Endometrial microvascular endothelial cells (primary cell): ENCODE data around the gene NCKAP1. TPM values are rescaled to one million over a fixed set of nuclear protein-coding genes. Genes with fewer than 3 reads are reported as not detected.
"Not testable (repeated sequence)": the region's sequence is repeated elsewhere in the genome, so short reads cannot be mapped to it uniquely, and the experiment has no call there.

ENCODE experiments used
- in situ Hi-C: cut with HindIII; loops from 2 replicates; pipeline ENCODE4 v1.10.0; 2017; ENCODE audit warnings: low sequenced_read_pairs, low pct_unique_long_range_greater_than_20kb; ENCODE audit errors: inconsistent ontology term
- total RNA-seq: library from RNA; depleted of rRNA; stranded (reverse); fragments of >200 nt; gene quantifications from one replicate; pipeline ENCODE4 v1.2.3, GENCODE V29; 2015; ENCODE audit errors: inconsistent ontology term

NCKAP1 gene
- total RNA-seq, 1 donor from 2014 or later, result 163 TPM

DNA sequence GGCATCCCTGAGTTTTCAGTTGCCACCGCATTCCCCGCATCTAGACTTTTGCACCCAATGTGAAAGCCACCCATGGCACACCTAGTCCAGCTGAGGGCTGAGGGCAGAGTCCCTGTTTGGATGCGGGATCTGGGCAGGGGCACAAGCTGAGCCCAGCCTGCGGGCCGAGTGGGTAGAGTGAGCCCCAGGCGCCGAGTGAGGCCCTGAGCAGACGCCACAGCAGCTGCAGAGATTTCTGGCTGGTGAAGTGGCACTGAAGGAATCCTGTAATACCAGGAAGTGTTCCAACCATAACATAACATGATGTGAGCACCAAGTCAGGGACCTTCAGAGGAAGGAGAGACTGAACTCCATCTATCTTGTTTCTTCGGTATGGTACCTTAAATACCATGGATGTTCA, 144.1 kb downstream of the NCKAP1 start:
- in situ Hi-C loops, result no loop called here

DNA sequence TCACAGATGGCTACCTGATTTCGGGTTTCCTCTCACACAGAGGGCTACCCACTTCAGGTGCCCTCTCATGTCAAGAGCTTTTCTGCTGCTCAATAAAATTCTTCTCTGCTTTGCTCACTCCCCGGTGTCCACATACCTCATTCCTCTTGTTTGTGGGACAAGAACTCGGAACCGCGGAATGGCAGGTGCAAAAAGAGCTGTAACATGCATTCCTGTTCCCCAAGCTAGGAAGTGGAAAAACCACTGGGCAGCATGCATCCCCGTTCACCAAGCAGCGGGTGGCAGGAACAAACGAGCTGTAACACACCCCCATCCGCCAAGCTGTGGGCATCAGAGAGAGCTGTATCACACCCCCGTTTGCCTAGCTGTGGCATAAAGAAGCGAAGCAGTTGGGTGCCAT, 144.6 kb downstream of the NCKAP1 start:
- in situ Hi-C loops, result no loop called here

DNA sequence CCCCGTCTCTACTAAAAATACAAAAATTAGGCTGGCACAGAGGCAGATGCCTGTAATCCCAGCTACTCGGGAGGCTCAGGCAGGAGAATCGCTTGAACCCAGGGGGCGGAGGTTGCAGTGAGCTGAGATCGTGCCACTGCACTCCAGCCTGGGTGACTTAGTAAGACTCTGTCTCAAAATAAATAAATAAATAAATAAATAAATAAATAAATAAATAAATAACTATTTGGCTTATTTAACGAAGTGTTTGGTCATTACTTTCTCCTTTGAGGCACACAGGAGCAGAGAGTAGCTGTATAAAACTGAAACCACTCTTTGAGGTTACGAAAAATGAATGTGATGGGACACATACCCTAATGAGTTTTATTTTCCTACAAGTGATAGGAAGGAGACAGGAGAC, 145.2 kb downstream of the NCKAP1 start:
- in situ Hi-C loops, result not testable (repeated sequence)

DNA sequence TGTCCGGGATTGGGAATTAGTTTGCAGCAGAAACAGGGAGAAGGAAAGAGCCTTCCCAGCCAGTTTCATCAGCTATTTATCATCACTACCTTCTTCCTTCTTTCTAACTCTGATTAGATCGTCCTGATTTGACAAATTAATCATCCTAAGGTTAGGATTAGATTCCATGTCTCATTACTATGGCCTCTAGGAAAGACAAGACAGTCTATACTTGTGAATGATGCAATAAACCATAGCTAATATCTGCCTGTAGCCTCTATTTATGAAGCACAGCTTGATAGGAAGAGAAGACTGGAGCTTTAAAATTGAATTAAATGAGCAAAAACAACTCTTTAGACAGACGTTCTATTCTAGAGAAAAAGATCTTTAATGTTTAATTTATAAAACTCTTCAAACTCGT, 146.6 kb downstream of the NCKAP1 start:
- in situ Hi-C loops, result no loop called here

DNA sequence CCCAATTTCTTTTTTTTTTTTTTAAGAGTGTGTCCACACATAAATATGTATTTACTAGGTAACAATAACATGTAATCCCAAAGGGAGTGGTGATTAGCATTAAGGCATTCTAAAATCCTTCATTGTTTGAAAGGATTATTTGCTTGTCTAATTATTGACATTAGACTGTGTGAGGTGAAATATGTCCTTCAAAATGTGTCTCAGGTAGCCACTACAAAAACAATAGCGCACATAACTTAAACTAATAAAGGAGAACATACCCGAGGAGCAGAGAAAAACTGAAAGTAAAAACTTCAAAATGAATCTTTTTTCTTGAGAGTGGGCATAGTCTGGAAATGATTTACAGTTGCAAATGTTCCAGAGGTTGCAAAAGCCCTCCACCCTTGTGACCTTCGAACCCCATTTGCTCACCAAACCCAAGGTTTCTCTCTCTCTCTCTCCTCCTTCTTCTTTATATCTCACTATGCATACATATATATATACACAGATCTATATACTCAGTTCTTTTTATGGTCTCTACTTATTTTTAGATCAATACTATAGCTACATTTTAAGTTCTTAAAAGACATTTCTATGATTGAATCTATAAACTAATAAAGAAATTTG, 147.4 kb downstream of the NCKAP1 start:
- in situ Hi-C loops, result no loop called here

DNA sequence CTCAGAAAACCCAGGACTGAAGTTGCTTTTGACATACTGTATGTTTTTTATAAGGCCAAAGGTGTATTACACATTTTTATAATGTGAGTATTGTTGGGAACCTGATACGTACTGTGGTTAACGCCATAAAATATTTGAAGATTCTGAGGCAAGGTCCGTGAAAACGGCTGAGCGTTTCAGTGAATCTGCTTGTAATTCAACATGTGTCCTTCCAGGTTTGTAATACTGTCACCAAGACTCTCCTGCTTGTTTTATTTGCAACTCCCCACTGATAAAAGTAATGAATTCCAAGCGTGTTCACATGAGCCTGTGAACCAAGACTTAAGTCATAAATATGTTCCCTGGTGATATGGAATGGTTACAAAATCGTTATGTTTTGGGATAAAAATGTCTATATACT, 148.0 kb downstream of the NCKAP1 start:
- in situ Hi-C loops, result no loop called here

DNA sequence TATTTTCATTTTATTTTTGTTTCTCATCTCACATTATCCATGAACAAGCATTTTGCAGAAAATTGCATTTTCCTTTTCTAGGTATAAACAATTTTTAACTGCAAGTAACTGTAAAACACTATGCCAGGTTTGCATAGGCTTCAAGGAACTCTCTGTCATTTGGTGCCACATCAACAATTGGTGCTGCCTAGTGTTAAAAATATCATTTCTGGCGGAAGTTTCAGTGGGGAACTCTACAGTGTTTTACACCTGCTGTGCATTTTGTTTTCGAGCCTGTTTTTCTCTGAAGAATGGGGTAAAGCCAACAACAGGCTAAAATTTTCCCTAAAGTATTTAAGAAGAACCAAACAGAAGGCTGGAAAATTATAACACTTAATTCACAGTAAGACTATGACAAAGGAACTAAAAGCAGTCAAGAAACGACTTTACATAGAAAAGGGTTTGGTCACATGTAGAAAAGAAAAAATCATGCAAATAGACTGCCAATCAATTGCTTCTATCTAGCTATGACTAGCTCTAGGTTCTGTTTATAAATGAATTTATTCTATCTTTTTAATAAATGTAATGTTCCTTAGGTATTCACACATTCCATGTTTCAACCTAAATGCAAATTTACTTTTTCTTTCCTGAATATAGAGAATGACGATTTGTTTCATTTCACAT, 150.4 kb downstream of the NCKAP1 start:
- in situ Hi-C loops, result no loop called here

DNA sequence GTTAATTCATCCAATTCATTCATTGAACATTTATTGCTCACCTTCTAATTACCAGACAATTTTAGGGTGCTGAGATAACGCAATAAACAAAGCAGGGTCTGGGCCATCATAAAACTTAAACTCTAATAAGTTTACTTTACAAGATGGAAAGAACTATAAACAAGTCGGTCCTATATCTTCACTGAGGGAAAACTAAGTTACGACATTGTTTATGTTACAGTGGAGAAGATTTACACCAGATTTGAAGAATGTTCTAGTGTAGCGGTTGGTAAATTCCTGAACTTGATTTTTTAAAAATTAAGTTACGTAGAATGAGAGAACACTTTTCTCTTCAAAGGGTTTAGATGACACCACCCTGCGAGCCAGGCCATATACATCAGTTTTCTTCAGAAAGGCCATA, 151.2 kb downstream of the NCKAP1 start:
- in situ Hi-C loops, result no loop called here

DNA sequence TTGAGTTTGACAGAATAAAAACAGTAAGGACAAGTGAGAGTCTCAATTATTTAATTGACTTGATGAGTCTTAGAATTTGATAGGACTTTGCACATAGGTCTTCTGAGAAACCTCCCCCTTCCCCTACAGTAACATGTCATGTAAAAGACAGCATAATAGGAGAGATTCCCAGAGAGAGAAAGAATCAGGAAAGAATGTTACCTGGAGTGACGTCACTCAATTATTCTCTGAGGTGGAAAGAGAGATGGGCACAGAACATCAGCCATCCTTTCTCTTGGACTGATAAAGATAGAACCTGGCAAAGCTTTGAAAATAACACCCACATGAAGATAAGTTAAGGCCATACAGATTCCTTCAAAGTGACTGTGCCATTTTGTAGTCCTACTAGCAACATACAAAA, 152.5 kb downstream of the NCKAP1 start:
- in situ Hi-C loops, result no loop called here

DNA sequence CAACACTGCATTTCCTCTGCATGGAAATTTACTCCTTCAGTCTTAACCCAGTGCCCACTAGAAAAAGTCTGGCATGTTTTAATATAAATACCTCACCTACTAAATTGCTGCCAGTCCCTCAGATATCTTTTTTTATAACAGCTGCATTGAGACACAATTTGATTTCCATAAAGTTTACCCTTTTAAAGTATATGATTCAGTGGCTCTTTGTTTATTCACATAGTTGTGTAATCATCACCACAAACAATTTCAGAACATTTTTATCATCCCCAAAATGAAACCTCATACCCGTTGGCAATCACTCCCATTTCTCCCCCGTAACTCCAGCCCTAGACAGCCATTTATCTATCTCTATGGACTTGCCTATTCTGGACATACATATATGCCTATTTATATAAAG, 154.8 kb downstream of the NCKAP1 start:
- in situ Hi-C loops, result no loop called here

DNA sequence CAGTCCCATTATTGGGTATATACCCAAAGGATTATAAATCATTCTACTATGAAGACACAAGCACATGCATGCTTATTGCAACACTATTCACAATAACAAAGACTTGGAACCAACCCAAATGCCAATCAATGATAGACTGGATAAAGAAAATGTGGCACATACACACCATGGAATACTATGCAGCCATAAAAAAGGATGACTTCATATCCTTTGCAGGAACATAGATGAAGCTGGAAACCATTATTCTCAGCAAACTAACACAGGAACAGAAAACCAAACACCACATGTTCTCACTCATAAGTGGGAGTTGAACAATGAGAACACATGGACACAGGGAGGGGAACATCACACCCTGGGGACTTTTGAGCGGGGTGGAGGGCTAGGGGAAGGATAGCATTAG, 158.2 kb downstream of the NCKAP1 start:
- in situ Hi-C loops, result not testable (repeated sequence)

DNA sequence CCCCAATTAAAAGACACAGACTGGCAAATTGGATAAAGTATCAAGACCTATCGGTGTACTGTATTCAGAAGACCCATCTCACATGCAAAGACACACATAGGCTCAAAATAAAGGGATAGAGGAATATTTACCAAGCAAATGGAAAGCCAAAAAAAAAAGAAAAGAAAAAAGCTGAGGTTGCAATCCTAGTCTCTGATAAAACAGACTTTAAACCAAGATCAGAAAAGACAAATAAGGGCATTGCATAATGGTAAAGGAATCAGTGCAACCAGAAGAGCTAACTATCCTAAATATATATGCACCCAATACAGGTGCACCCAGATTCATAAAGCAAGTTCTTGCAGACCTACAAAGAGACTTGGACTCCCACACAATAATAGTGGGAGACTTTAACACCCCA, 161.6 kb downstream of the NCKAP1 start:
- in situ Hi-C loops, result not testable (repeated sequence)

DNA sequence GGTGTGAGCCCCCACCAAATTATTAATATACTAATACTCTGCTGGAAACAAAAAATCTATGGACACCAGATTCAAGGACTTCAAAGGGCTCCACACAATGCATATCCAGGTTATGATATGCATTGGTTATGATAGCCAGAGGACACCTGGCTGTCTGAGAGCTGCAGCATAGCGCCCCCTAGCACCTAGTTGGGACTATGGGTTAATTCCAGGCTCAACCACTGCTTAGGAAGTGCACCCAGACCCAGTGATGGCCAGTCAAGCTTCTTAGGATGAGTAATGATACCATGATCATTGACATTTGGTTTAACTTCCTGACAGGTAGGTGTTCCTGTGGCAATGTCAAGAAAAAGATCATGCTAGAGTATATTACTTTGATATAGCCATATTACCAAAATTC, 168.0 kb downstream of the NCKAP1 start:
- in situ Hi-C loops, result no loop called here

DNA sequence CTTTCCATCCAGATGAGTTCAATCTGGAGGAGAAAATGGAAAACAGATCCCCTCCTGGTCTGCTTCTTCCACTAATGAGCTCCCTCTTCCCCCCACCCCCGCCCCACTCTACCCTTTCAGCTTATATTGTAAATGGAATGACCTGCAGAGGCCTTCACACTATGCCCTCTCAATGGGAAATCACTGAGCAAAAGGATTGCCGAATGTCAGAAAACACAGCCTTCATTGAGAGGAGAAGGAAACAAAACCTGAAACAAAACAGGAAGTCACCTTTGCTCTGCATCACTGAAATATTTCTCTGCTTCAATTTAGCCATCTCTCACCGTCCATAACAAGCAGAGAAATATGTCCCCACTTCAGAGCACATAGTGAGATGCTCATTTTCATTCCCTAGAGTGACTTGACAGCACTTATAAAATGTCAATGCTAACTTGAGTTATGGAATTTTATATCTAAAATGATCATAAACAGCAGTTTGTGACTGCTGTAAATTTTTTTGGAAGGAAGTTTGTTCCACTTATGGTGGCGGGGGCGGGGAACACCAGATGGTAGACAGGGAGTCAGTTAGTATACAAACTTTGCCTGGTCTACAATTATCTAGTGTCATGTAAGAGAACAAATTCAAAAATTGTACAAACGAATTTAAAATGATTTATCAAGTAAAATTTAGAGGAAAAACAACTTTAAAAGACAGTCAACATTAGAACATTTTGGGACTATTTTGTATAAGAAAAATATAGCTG, 170.0 kb downstream of the NCKAP1 start:
- in situ Hi-C loops, result no loop called here

DNA sequence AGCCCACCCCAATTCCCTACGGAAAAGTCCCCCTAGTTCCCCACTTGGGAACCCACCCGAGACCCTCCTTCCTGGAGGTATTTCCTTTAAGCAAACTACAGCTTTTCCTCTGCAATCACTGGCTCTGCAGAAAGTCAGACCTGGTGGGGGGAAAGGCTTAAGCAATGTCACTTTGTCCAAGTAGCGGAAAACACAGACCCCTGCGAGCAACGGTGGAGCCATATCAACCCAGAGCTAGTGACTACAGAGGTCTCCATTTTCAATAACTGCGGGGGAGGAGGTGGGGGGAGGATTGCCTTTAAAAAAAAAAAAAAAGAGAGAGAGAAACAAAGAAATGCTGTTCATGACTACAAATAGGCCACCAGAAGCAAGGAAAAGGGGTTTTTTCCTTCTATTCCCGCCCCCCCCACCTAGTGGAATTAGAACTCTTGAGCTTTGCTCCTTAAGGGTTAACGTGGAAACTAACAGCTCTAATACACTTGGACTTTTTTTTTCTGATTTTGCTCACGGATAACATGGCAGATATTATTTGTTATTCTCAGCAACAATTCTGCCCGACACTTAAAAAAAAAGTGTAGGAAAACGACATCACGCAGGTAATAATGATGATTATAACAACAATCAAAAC, 170.7 kb downstream of the NCKAP1 start:
- in situ Hi-C loops, result no loop called here

DNA sequence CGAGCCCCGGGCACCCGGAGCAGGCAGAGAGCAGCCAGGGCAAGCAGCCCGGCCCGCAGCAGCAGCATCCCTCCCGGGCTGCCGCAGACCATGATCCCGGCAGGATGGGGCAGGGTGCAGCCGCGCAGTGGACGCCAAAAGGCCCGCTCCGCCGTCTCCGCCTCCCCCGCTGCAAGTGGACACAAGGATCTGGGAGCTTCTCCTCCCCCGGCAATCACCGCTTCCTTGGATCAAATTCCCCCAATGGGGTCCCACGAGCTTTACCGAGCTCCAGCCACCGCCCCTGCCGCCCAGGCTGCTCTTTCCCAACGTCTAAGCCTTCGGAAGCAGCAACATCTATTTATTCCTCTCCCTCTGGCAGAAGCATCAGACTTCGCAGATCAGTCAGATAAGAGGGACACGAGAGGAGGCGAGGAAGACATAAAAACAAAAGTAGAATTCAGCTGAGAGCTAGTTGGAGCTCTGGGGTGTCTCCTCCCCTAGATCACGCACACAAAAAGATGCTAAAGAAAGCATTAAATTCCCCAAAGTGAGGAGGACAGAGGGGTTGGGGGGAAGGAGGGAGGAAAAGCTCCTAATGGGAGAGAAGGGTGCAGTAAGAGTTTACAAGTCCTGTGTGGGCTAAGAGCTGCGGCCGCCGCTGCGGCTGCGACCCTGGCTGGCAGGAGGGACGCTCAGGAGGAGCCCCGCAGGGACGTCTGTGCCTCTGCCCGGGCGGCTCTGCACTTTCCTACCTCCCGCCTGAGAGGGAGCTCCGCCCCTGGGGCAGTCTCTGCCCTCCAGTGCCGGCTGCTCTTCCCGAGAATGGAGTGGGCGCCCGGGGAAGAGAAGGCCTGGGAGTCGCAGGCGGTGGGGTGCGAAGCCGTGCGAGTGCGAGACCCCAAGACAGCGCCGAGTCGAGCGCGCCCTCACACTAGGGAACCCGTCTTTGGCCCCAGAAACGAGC, 171.5 kb downstream of the NCKAP1 start, which contains the start of gene FRZB:
TSS of gene FRZB (minus strand) at position 177 of the 946 bp plus-strand sequence. CDS start at position 92, 85 bp downstream.
- in situ Hi-C loops, result no loop called here

DNA sequence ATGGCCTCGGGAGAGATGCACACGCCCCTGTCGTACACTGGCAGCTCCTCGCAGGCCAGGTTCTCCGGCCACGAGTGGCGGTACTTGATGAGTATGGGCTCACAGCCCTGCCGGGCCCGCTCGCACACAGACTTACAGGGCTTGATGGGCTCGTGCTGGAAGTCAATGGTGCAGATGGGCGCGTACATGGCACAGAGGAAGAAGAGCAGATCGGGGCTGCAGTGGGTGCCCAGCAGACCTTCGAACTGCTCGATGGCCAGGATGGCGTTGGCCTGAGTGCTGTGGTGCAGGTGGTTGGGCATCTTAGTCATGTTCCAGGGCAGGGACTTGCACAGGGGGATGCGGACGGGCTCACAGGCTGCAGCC, 172.2 kb downstream of the NCKAP1 start:
- in situ Hi-C loops, result no loop called here

DNA sequence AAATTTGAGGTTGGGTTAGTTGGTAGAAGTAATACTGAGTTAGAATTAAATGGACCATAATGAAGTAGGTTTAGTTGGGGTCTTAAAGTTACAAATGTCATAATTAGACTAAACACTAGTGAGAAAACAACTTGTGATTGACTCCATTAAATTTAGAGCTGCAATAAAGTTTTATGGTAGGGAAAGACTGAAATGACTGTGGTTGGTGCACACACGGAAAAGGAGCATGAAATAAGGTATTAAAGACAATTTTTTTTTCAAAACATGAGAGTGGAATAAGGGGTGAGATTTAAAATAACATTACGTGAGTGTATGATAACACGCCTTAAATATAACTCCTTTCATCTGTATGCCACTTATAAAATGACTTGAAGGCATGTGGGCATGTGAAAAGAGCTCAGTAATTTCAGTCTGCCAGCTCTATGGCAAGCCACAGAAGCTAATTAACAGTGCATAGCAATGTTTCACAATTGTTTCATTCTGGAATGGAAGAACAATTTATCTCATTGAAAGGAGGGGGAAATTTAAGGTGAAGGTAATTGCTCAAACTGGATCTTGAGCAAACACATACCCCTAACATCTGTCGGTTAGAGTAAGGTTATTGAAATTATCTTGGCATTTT, 173.2 kb downstream of the NCKAP1 start:
- in situ Hi-C loops, result no loop called here
